ENCODE data around the gene BICC1. TPM values are rescaled to one million over a fixed set of nuclear protein-coding genes. Genes with fewer than 3 reads are reported as not detected.

BICC1 gene
- total RNA-seq, 4 donors from 2014 or later = 4.7 to 29.7 (median 18.0) TPM

GRCh38 chr10:58715061-58715460 lies 202.4 kb downstream of the BICC1 start:
- in situ Hi-C loops (cut with MboI; ENCODE audit: low sequenced_read_pairs in 4 of 4) (no loop called here), intact Hi-C loops (cut with DNase I; ENCODE audit: low total_unique reads) (no loop called here)
- DNase-seq (no peak), ATAC-seq (no peak)
- no peak for TF ChIP-seq CTCF (IDR thresholded peaks at IDR 0.05 in 4 of 5, conservative IDR thresholded peaks at IDR 0.05 in 1 of 5)
- no peak for TF ChIP-seq POLR2A (IDR thresholded peaks at IDR 0.05)
- no peak overlapping the region for H3K27ac ChIP-seq
- peaks cover 3 to 16% of the 10 kb centered on the region in 2 donors for H3K4me1 ChIP-seq
- no peak overlapping the region for H3K4me3 ChIP-seq
- H3K9me3 ChIP-seq = no peaks in the 10 kb centered on the region
- no peaks in the 10 kb centered on the region for H3K27me3 ChIP-seq
- no peaks in the 10 kb centered on the region for H3K36me3 ChIP-seq

GRCh38 chr10:58718596-58718995 lies 205.9 kb downstream of the BICC1 start:
- H3K4me1 ChIP-seq = peaks cover 3 to 31% of the 10 kb centered on the region in 2 donors
- no peaks in the 10 kb centered on the region for H3K9me3 ChIP-seq
- intact Hi-C loops (cut with DNase I; ENCODE audit: low total_unique reads) (no loop called here), in situ Hi-C loops (cut with MboI; ENCODE audit: low sequenced_read_pairs in 4 of 4) (no loop called here)
- no peak for TF ChIP-seq CTCF (IDR thresholded peaks at IDR 0.05 in 4 of 5, conservative IDR thresholded peaks at IDR 0.05 in 1 of 5)
- no peak for TF ChIP-seq POLR2A (IDR thresholded peaks at IDR 0.05)
- no peak overlapping the region for H3K4me3 ChIP-seq
- DNase-seq (no peak), ATAC-seq (no peak)
- H3K27me3 ChIP-seq = no peaks in the 10 kb centered on the region
- H3K27ac ChIP-seq = no peak overlapping the region
- no peaks in the 10 kb centered on the region for H3K36me3 ChIP-seq

- Histone ChIP-seq H3K9me3 (no peaks in the 10 kb centered on the region), H3K27me3 (no peaks in the 10 kb centered on the region), H3K36me3 (no peaks in the 10 kb centered on the region), H3K4me1 (peaks cover 3 to 25% of the 10 kb centered on the region in 2 donors), H3K4me3 (no peak overlapping the region), H3K27ac (no peak overlapping the region)
- no peak for TF ChIP-seq CTCF (IDR thresholded peaks at IDR 0.05 in 4 of 5, conservative IDR thresholded peaks at IDR 0.05 in 1 of 5)
- TF ChIP-seq POLR2A (IDR thresholded peaks at IDR 0.05) = no peak
- no peak for ATAC-seq
- intact Hi-C loops (cut with DNase I; ENCODE audit: low total_unique reads) = no loop called here
- in situ Hi-C loops (cut with MboI; ENCODE audit: low sequenced_read_pairs in 4 of 4) = no loop called here
- DNase-seq = no peak
Measured at GRCh38 chr10:58721601-58722281, 209.1 kb downstream of the BICC1 start.

- in situ Hi-C loops (cut with MboI; ENCODE audit: low sequenced_read_pairs in 4 of 4) = no loop called here
- ATAC-seq (no peak), DNase-seq (no peak)
- intact Hi-C loops (cut with DNase I; ENCODE audit: low total_unique reads) = no loop called here
- TF ChIP-seq CTCF (IDR thresholded peaks at IDR 0.05 in 4 of 5, conservative IDR thresholded peaks at IDR 0.05 in 1 of 5) (no peak), POLR2A (IDR thresholded peaks at IDR 0.05) (no peak)
- Histone ChIP-seq H3K27ac (no peak overlapping the region), H3K9me3 (no peaks in the 10 kb centered on the region), H3K4me3 (no peak overlapping the region), H3K36me3 (no peaks in the 10 kb centered on the region), H3K4me1 (peaks cover 3 to 25% of the 10 kb centered on the region in 2 donors), H3K27me3 (no peaks in the 10 kb centered on the region)
Measured at GRCh38 chr10:58723186-58723585, 210.5 kb downstream of the BICC1 start.

- intact Hi-C loops (cut with DNase I; ENCODE audit: low total_unique reads) (no loop called here), in situ Hi-C loops (cut with MboI; ENCODE audit: low sequenced_read_pairs in 4 of 4) (no loop called here)
- H3K4me3 ChIP-seq = no peak overlapping the region
- no peaks in the 10 kb centered on the region for H3K9me3 ChIP-seq
- H3K36me3 ChIP-seq = no peaks in the 10 kb centered on the region
- no peak overlapping the region for H3K27ac ChIP-seq
- DNase-seq = no peak
- H3K4me1 ChIP-seq = peaks cover 3 to 25% of the 10 kb centered on the region in 2 donors
- peak in 1 of 2 donors; percentile 41 for ATAC-seq
- no peak for TF ChIP-seq CTCF (IDR thresholded peaks at IDR 0.05 in 4 of 5, conservative IDR thresholded peaks at IDR 0.05 in 1 of 5)
- no peaks in the 10 kb centered on the region for H3K27me3 ChIP-seq
Measured at GRCh38 chr10:58723966-58724365, 211.3 kb downstream of the BICC1 start.
